Liver (tissue), 9 donors: ENCODE measurements around the gene MAN2A2. TPM values are rescaled to one million over a fixed set of nuclear protein-coding genes. Genes with fewer than 3 reads are reported as not detected.

ENCODE experiments used
- DNase-seq: peaks from one replicate; pipeline ENCODE4 v3.0.0-alpha.2; 2017; ENCODE audit warnings: low spot score
- H3K27ac ChIP-seq, 2 donors: one replicate each; pipeline ENCODE4 v1.7.0; 2013; ENCODE audit warnings: inconsistent platforms in 2 of 2, low read length in 2 of 2, control low read depth in 1 of 2, low read depth in 1 of 2, mild to moderate bottlenecking in 1 of 2
- H3K27me3 ChIP-seq, 4 donors: one replicate each; pipeline versions ENCODE4 v1.6.1 to v1.7.0; 2013; ENCODE audit warnings: low read length in 3 of 4, inconsistent platforms in 1 of 4, mild to moderate bottlenecking in 1 of 4, moderate library complexity in 1 of 4; ENCODE audit not compliant: control insufficient read depth in 4 of 4, insufficient read depth in 4 of 4
- H3K36me3 ChIP-seq, 4 donors: one replicate each; pipeline versions ENCODE4 v1.6.1 to v1.7.0; 2013; ENCODE audit warnings: low read length in 3 of 4, mild to moderate bottlenecking in 3 of 4, low read depth in 1 of 4, moderate library complexity in 1 of 4; ENCODE audit not compliant: control insufficient read depth in 4 of 4, insufficient read depth in 3 of 4
- H3K4me1 ChIP-seq, 4 donors: one replicate each; pipeline versions ENCODE4 v1.6.1 to v1.7.0; 2013; ENCODE audit warnings: low read length in 3 of 4, mild to moderate bottlenecking in 3 of 4, moderate library complexity in 1 of 4; ENCODE audit not compliant: control insufficient read depth in 4 of 4, insufficient read depth in 4 of 4
- H3K4me3 ChIP-seq, 3 donors: one replicate each; pipeline versions ENCODE4 v1.6.1 to v1.7.0; 2013; ENCODE audit warnings: low read length in 3 of 3, control low read depth in 1 of 3, low read depth in 1 of 3, mild to moderate bottlenecking in 1 of 3
- H3K9ac ChIP-seq, 2 donors: one replicate each; pipeline ENCODE4 v1.7.0; 2013; ENCODE audit warnings: low read length in 2 of 2, mild to moderate bottlenecking in 2 of 2, moderate library complexity in 2 of 2, control low read depth in 1 of 2, low read depth in 1 of 2
- H3K9me3 ChIP-seq, 4 donors: one replicate each; pipeline versions ENCODE4 v1.6.1 to v1.7.0; 2013; ENCODE audit warnings: low read length in 3 of 4; ENCODE audit not compliant: control insufficient read depth in 4 of 4
- ATF3 ChIP-seq: IDR thresholded peaks from 2 replicates; pipeline ENCODE4 v1.6.1; 2016; ENCODE audit warnings: antibody characterized with exemption
- CTCF ChIP-seq: fragments of 150-350 bp; IDR thresholded peaks from 2 replicates; pipeline ENCODE4 v1.5.1; 2017; ENCODE audit warnings: improper control_type of control experiment, low read depth, low read length; ENCODE audit not compliant: missing input control
- EGR1 ChIP-seq, 2 donors: IDR thresholded peaks; 2 replicates each; pipeline ENCODE4 v1.6.1; 2016 to 2018; ENCODE audit warnings: antibody characterized with exemption in 2 of 2, low read depth in 2 of 2
- FOXA1 ChIP-seq: IDR thresholded peaks from 2 replicates; pipeline ENCODE4 v1.6.1; 2016; ENCODE audit warnings: antibody characterized with exemption
- FOXA2 ChIP-seq: IDR thresholded peaks from 2 replicates; pipeline ENCODE4 v1.6.1; 2016; ENCODE audit warnings: antibody characterized with exemption
- GABPA ChIP-seq, 2 donors: IDR thresholded peaks in 1 of 2; conservative IDR thresholded peaks in 1 of 2; 2 replicates each; pipeline ENCODE4 v1.6.1; 2016; ENCODE audit warnings: antibody characterized with exemption in 2 of 2, mild to moderate bottlenecking in 1 of 2, moderate library complexity in 1 of 2
- HNF4A ChIP-seq, 2 donors: conservative IDR thresholded peaks; 2 replicates each; pipeline ENCODE4 v1.6.1; 2016; ENCODE audit warnings: antibody characterized with exemption in 2 of 2, mild to moderate bottlenecking in 2 of 2
- JUND ChIP-seq, 2 donors: IDR thresholded peaks; 2 replicates each; pipeline ENCODE4 v1.6.1; 2016; ENCODE audit warnings: antibody characterized with exemption in 2 of 2
- MAX ChIP-seq: IDR thresholded peaks from 2 replicates; pipeline ENCODE4 v1.6.1; 2016; ENCODE audit warnings: antibody characterized with exemption
- NR2F2 ChIP-seq: IDR thresholded peaks from 2 replicates; pipeline ENCODE4 v1.6.1; 2016; ENCODE audit warnings: antibody characterized with exemption
- RAD21 ChIP-seq, 2 donors: IDR thresholded peaks; 2 replicates each; pipeline ENCODE4 v1.6.1; 2016; ENCODE audit warnings: antibody characterized with exemption in 2 of 2, mild to moderate bottlenecking in 2 of 2
- REST ChIP-seq: IDR thresholded peaks from 2 replicates; pipeline ENCODE4 v1.6.1; 2016; ENCODE audit warnings: antibody characterized with exemption, mild to moderate bottlenecking
- RXRA ChIP-seq, 2 donors: IDR thresholded peaks; 2 replicates each; pipeline ENCODE4 v1.6.1; 2017 to 2018; ENCODE audit warnings: antibody characterized with exemption in 2 of 2, mild to moderate bottlenecking in 1 of 2
- SP1 ChIP-seq: IDR thresholded peaks from 2 replicates; pipeline ENCODE4 v1.6.1; 2018; ENCODE audit warnings: antibody characterized with exemption, mild to moderate bottlenecking
- YY1 ChIP-seq: IDR thresholded peaks from 2 replicates; pipeline ENCODE4 v1.6.1; 2016; ENCODE audit warnings: antibody characterized with exemption, mild to moderate bottlenecking
- ZBTB33 ChIP-seq: IDR thresholded peaks from 2 replicates; pipeline ENCODE4 v1.6.1; 2016; ENCODE audit warnings: antibody characterized with exemption
- WGBS: extraction: QIAGEN DNeasy Blood & Tissue Kit; methylation state at CpG from one replicate; pipeline ENCODE4 v1.1.7; 2013; 5-methylcytosine and 5-hydroxymethylcytosine counted together
- polyA plus RNA-seq, 2 donors: library from polyadenylated mRNA; stranded (reverse) in 1 of 2; unstranded in 1 of 2; fragments of 200-250 nt in 1 of 2; fragments of >200 nt in 1 of 2; fragmentation: Nextera tagmentation in 1 of 2; extraction: Ambion mirVana in 1 of 2; gene quantifications; one replicate each; pipeline versions ENCODE4 v1.2.1 to v1.2.3, GENCODE V29; 2013 to 2015
- total RNA-seq, 2 donors: library from RNA; depleted of rRNA; stranded (reverse); fragments of >200 nt; gene quantifications; one replicate each; pipeline ENCODE4 v1.2.3, GENCODE V29; 2014
- donor health status: healthy.
- donor health status: healthy.
- donor health status: healthy.
- donor health status: healthy.
- donor health status: healthy.

The MAN2A2 gene
- total and polyA plus RNA-seq, 4 donors, result 17.3 to 111 (median 50.9) TPM

- 95% methylated on average over 11 of the region's 11 CpGs for WGBS
- H3K9me3 ChIP-seq, result no peaks in the 10 kb centered on the region
- DNase-seq, result no peak
- peaks cover 28 to 74% (median 43%) of the 10 kb centered on the region in 4 donors for H3K36me3 ChIP-seq
- H3K9ac ChIP-seq, result no peak overlapping the region
- peaks cover 0 to 5% (median 2%) of the 10 kb centered on the region in 4 donors for H3K4me1 ChIP-seq
- no peaks in the 10 kb centered on the region for H3K27me3 ChIP-seq
- TF ChIP-seq EGR1 (IDR thresholded peaks at IDR 0.05; ENCODE audit: low read depth in 2 of 2), result no peak
- TF ChIP-seq HNF4A (conservative IDR thresholded peaks at IDR 0.05), result no peak
- TF ChIP-seq NR2F2, result no peak
- TF ChIP-seq SP1, result no peak
- no peak for TF ChIP-seq GABPA (IDR thresholded peaks at IDR 0.05 in 1 of 2, conservative IDR thresholded peaks at IDR 0.05 in 1 of 2)
- no peak for TF ChIP-seq ATF3
- TF ChIP-seq MAX, result no peak
- TF ChIP-seq FOXA1, result no peak
- TF ChIP-seq YY1, result no peak
- no peak for TF ChIP-seq FOXA2
- TF ChIP-seq RXRA (IDR thresholded peaks at IDR 0.05), result no peak
- H3K27ac ChIP-seq, result no peak overlapping the region
- no peak overlapping the region for H3K4me3 ChIP-seq
These were observed 11.1 kb upstream of the MAN2A2 start for GRCh38 chr15:90892023-90892422.

GRCh38 chr15:90892498-90893174, 10.5 kb upstream of the MAN2A2 start:
- Histone ChIP-seq H3K4me3 (no peak overlapping the region), H3K27me3 (no peaks in the 10 kb centered on the region), H3K4me1 (peaks cover 0 to 3% (median 1%) of the 10 kb centered on the region in 4 donors), H3K9ac (no peak overlapping the region), H3K9me3 (no peaks in the 10 kb centered on the region), H3K36me3 (peaks cover 28 to 73% (median 41%) of the 10 kb centered on the region in 4 donors), H3K27ac (no peak overlapping the region)
- WGBS, result 96% methylated on average over 29 of the region's 29 CpGs
- DNase-seq, result no peak
- TF ChIP-seq ZBTB33 (no peak), FOXA1 (no peak)

- Histone ChIP-seq H3K36me3 (peaks cover 29 to 73% (median 41%) of the 10 kb centered on the region in 4 donors), H3K9ac (no peak overlapping the region), H3K27me3 (no peaks in the 10 kb centered on the region), H3K27ac (no peak overlapping the region), H3K4me1 (no peaks in the 10 kb centered on the region), H3K4me3 (no peak overlapping the region), H3K9me3 (no peaks in the 10 kb centered on the region)
- no peak for DNase-seq
- 95% methylated on average over 33 of the region's 33 CpGs for WGBS
- TF ChIP-seq JUND (IDR thresholded peaks at IDR 0.05), result no peak
- no peak for TF ChIP-seq RAD21 (IDR thresholded peaks at IDR 0.05)
- no peak for TF ChIP-seq REST
- TF ChIP-seq RXRA (IDR thresholded peaks at IDR 0.05), result no peak
- TF ChIP-seq ATF3, result no peak
- no peak for TF ChIP-seq YY1
- TF ChIP-seq CTCF, result no peak
These were observed 9.7 kb upstream of the MAN2A2 start for GRCh38 chr15:90893175-90894090.
